ENCODE results near the gene PCDHA1. TPM values are rescaled to one million over a fixed set of nuclear protein-coding genes. Genes with fewer than 3 reads are reported as not detected.
"Not testable (repeated sequence)": the region's sequence is repeated elsewhere in the genome, so short reads cannot be mapped to it uniquely, and the experiment has no call there.

Gene PCDHA1
- polyA plus RNA-seq, 1 experiment: 0.12 TPM

DNA sequence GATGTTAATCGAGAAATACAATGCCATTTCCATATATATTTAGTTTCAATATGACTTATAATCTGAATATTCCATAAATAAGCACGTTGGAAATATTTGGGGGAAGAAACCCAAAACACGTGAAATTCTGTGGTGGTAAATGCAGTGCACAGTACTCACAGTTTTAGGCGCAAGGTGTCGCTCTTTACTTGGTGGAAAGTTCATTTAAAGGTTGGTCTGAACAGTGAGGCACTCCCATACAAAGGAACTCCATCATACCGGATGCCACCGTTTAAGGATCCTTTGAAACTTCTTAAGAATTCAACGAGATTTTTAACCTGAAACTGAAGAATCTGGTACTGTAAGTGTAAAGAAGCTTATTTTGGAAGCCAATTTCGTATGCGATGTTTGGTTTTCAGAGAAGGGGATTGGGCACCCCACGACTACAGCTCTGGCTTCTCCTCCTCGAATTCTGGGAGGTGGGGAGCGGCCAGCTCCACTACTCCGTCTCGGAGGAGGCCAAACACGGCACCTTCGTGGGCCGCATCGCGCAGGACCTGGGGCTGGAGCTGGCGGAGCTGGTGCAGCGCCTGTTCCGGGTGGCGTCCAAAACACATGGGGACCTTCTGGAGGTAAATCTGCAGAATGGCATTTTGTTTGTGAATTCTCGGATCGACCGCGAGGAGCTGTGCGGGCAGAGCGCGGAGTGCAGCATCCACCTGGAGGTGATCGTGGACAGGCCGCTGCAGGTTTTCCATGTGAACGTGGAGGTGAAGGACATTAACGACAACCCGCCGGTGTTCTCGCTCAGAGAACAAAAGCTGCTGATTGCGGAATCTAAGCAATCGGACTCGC, 83.0 kb downstream of the PCDHA1 start, which contains the start of gene PCDHA11:
TSS of gene PCDHA11 (plus strand) at position 237 of the 834 bp plus-strand sequence. CDS start at position 384, 147 bp downstream.
- TF ChIP-seq, protein P1, sequence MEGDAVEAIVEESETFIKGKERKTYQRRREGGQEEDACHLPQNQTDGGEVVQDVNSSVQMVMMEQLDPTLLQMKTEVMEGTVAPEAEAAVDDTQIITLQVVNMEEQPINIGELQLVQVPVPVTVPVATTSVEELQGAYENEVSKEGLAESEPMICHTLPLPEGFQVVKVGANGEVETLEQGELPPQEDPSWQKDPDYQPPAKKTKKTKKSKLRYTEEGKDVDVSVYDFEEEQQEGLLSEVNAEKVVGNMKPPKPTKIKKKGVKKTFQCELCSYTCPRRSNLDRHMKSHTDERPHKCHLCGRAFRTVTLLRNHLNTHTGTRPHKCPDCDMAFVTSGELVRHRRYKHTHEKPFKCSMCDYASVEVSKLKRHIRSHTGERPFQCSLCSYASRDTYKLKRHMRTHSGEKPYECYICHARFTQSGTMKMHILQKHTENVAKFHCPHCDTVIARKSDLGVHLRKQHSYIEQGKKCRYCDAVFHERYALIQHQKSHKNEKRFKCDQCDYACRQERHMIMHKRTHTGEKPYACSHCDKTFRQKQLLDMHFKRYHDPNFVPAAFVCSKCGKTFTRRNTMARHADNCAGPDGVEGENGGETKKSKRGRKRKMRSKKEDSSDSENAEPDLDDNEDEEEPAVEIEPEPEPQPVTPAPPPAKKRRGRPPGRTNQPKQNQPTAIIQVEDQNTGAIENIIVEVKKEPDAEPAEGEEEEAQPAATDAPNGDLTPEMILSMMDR (IDR thresholded peaks at IDR 0.05; ENCODE audit: insufficient read depth, low read depth, low read length): no peak
- POLR2A ChIA-PET: no interaction called here
- DNase-seq (ENCODE audit: low read depth): no peak

DNA sequence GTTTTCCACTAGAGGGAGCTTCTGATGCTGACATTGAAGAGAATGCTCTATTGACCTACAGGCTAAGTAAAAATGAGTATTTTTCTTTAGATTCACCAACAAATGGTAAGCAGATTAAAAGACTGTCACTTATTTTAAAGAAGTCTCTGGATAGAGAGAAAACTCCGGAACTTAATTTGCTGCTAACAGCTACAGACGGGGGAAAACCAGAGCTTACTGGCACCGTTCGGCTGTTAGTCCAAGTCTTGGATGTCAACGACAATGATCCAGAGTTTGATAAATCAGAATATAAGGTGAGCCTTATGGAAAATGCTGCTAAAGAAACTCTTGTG, 83.6 kb downstream of the PCDHA1 start:
- DNase-seq (ENCODE audit: low read depth): no peak
- TF ChIP-seq, protein P1 (IDR thresholded peaks at IDR 0.05; ENCODE audit: insufficient read depth, low read depth, low read length): no peak
- CTCF ChIA-PET: no interaction called here
- Histone ChIP-seq H3K27me3 (ENCODE audit: control insufficient read depth, insufficient read depth, low read length) (no peaks in the 10 kb centered on the region), H3K36me3 (ENCODE audit: control insufficient read depth, insufficient read depth, low read length) (no peaks in the 10 kb centered on the region), H3K4me3 (ENCODE audit: low read depth, low read length) (no peak overlapping the region)
- POLR2A ChIA-PET: no interaction called here

More for the DNA sequence above, 83.0 kb downstream of the PCDHA1 start, which contains the start of gene PCDHA11:
- CTCF ChIA-PET: no interaction called here
- Histone ChIP-seq H3K36me3 (ENCODE audit: control insufficient read depth, insufficient read depth, low read length) (no peaks in the 10 kb centered on the region), H3K27me3 (ENCODE audit: control insufficient read depth, insufficient read depth, low read length) (no peaks in the 10 kb centered on the region), H3K4me3 (ENCODE audit: low read depth, low read length) (no peak within 1 kb of the TSS)

DNA sequence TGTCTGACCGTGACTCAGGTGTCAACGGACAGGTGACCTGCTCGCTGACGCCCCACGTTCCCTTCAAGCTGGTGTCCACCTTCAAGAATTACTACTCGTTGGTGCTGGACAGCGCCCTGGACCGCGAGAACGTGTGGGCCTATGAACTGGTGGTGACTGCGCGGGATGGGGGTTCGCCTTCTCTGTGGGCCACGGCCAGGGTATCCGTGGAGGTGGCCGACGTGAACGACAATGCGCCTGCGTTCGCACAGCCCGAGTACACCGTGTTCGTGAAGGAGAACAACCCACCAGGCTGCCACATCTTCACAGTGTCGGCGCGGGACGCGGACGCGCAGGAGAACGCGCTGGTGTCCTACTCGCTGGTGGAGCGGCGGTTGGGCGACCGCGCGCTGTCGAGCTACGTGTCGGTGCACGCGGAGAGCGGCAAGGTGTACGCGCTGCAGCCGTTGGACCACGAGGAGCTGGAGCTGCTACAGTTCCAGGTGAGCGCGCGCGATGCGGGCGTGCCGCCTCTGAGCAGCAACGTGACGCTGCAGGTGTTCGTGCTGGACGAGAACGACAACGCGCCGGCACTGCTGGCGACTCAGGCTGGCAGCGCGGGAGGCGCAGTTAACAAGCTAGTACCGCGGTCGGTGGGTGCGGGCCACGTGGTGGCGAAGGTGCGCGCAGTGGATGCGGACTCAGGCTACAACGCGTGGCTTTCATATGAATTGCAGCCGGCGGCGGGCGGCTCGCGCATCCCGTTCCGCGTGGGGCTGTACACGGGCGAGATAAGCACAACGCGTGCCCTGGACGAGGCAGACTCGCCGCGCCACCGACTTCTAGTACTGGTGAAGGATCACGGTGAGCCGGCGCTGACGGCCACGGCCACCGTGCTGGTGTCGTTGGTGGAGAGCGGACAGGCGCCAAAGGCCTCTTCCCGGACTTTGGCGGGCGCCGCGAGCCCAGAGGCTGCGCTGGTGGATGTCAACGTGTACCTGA, 84.6 kb downstream of the PCDHA1 start:
- POLR2A ChIA-PET: no interaction called here
- CTCF ChIA-PET: no interaction called here
- no peaks in the 10 kb centered on the region for H3K27me3 ChIP-seq (ENCODE audit: control insufficient read depth, insufficient read depth, low read length)

GRCh38 chr5:140875085-140876065, 89.4 kb downstream of the PCDHA1 start, which contains the start of gene PCDHA12:
Gene PCDHA12 (plus strand): TSS chr5:140875308. CDS start chr5:140875473, 165 bp downstream.
- Histone ChIP-seq H3K27me3 (ENCODE audit: control insufficient read depth, insufficient read depth, low read length) (no peaks in the 10 kb centered on the region), H3K36me3 (ENCODE audit: control insufficient read depth, insufficient read depth, low read length) (no peaks in the 10 kb centered on the region), H3K4me3 (ENCODE audit: low read depth, low read length) (no peak within 1 kb of the TSS)
- DNase-seq (ENCODE audit: low read depth): no peak
- ChIA-PET POLR2A (no interaction called here), CTCF (no interaction called here)
- TF ChIP-seq, protein P1 (IDR thresholded peaks at IDR 0.05; ENCODE audit: insufficient read depth, low read depth, low read length): no peak

More for the DNA sequence above, 84.6 kb downstream of the PCDHA1 start:
- no peaks in the 10 kb centered on the region for H3K36me3 ChIP-seq (ENCODE audit: control insufficient read depth, insufficient read depth, low read length)
- TF ChIP-seq, protein P1 (IDR thresholded peaks at IDR 0.05; ENCODE audit: insufficient read depth, low read depth, low read length): no peak
- no peak for DNase-seq (ENCODE audit: low read depth)
- H3K4me3 ChIP-seq (ENCODE audit: low read depth, low read length): no peak overlapping the region

GRCh38 chr5:140876541-140877261, 90.8 kb downstream of the PCDHA1 start:
- CTCF ChIA-PET; H3K4me3 ChIP-seq (ENCODE audit: low read depth, low read length); H3K36me3 ChIP-seq (ENCODE audit: control insufficient read depth, insufficient read depth, low read length); DNase-seq (ENCODE audit: low read depth); POLR2A ChIA-PET; H3K27me3 ChIP-seq (ENCODE audit: control insufficient read depth, insufficient read depth, low read length): not testable (repeated sequence)

Measured in BJ (cell line).